Liver (tissue), 9 donors: ENCODE results near the gene DIAPH3. TPM values are rescaled to one million over a fixed set of nuclear protein-coding genes. Genes with fewer than 3 reads are reported as not detected.

Source experiments
- DNase-seq: peaks from one replicate; pipeline ENCODE4 v3.0.0-alpha.2; 2017; ENCODE audit warnings: low spot score
- H3K27ac ChIP-seq, 2 donors: one replicate each; pipeline ENCODE4 v1.7.0; 2013; ENCODE audit warnings: inconsistent platforms in 2 of 2, low read length in 2 of 2, control low read depth in 1 of 2, low read depth in 1 of 2, mild to moderate bottlenecking in 1 of 2
- H3K27me3 ChIP-seq, 4 donors: one replicate each; pipeline versions ENCODE4 v1.6.1 to v1.7.0; 2013; ENCODE audit warnings: low read length in 3 of 4, inconsistent platforms in 1 of 4, mild to moderate bottlenecking in 1 of 4, moderate library complexity in 1 of 4; ENCODE audit not compliant: control insufficient read depth in 4 of 4, insufficient read depth in 4 of 4
- H3K36me3 ChIP-seq, 4 donors: one replicate each; pipeline versions ENCODE4 v1.6.1 to v1.7.0; 2013; ENCODE audit warnings: low read length in 3 of 4, mild to moderate bottlenecking in 3 of 4, low read depth in 1 of 4, moderate library complexity in 1 of 4; ENCODE audit not compliant: control insufficient read depth in 4 of 4, insufficient read depth in 3 of 4
- H3K4me1 ChIP-seq, 4 donors: one replicate each; pipeline versions ENCODE4 v1.6.1 to v1.7.0; 2013; ENCODE audit warnings: low read length in 3 of 4, mild to moderate bottlenecking in 3 of 4, moderate library complexity in 1 of 4; ENCODE audit not compliant: control insufficient read depth in 4 of 4, insufficient read depth in 4 of 4
- H3K4me3 ChIP-seq, 3 donors: one replicate each; pipeline versions ENCODE4 v1.6.1 to v1.7.0; 2013; ENCODE audit warnings: low read length in 3 of 3, control low read depth in 1 of 3, low read depth in 1 of 3, mild to moderate bottlenecking in 1 of 3
- H3K9ac ChIP-seq, 2 donors: one replicate each; pipeline ENCODE4 v1.7.0; 2013; ENCODE audit warnings: low read length in 2 of 2, mild to moderate bottlenecking in 2 of 2, moderate library complexity in 2 of 2, control low read depth in 1 of 2, low read depth in 1 of 2
- H3K9me3 ChIP-seq, 4 donors: one replicate each; pipeline versions ENCODE4 v1.6.1 to v1.7.0; 2013; ENCODE audit warnings: low read length in 3 of 4; ENCODE audit not compliant: control insufficient read depth in 4 of 4
- ATF3 ChIP-seq: IDR thresholded peaks from 2 replicates; pipeline ENCODE4 v1.6.1; 2016; ENCODE audit warnings: antibody characterized with exemption
- CTCF ChIP-seq: fragments of 150-350 bp; IDR thresholded peaks from 2 replicates; pipeline ENCODE4 v1.5.1; 2017; ENCODE audit warnings: improper control_type of control experiment, low read depth, low read length; ENCODE audit not compliant: missing input control
- EGR1 ChIP-seq, 2 donors: IDR thresholded peaks; 2 replicates each; pipeline ENCODE4 v1.6.1; 2016 to 2018; ENCODE audit warnings: antibody characterized with exemption in 2 of 2, low read depth in 2 of 2
- FOXA1 ChIP-seq: IDR thresholded peaks from 2 replicates; pipeline ENCODE4 v1.6.1; 2016; ENCODE audit warnings: antibody characterized with exemption
- FOXA2 ChIP-seq: IDR thresholded peaks from 2 replicates; pipeline ENCODE4 v1.6.1; 2016; ENCODE audit warnings: antibody characterized with exemption
- GABPA ChIP-seq, 2 donors: IDR thresholded peaks in 1 of 2; conservative IDR thresholded peaks in 1 of 2; 2 replicates each; pipeline ENCODE4 v1.6.1; 2016; ENCODE audit warnings: antibody characterized with exemption in 2 of 2, mild to moderate bottlenecking in 1 of 2, moderate library complexity in 1 of 2
- HNF4A ChIP-seq, 2 donors: conservative IDR thresholded peaks; 2 replicates each; pipeline ENCODE4 v1.6.1; 2016; ENCODE audit warnings: antibody characterized with exemption in 2 of 2, mild to moderate bottlenecking in 2 of 2
- HNF4G ChIP-seq: IDR thresholded peaks from 2 replicates; pipeline ENCODE4 v1.6.1; 2016; ENCODE audit warnings: antibody characterized with exemption
- JUND ChIP-seq, 2 donors: IDR thresholded peaks; 2 replicates each; pipeline ENCODE4 v1.6.1; 2016; ENCODE audit warnings: antibody characterized with exemption in 2 of 2
- MAX ChIP-seq: IDR thresholded peaks from 2 replicates; pipeline ENCODE4 v1.6.1; 2016; ENCODE audit warnings: antibody characterized with exemption
- NR2F2 ChIP-seq: IDR thresholded peaks from 2 replicates; pipeline ENCODE4 v1.6.1; 2016; ENCODE audit warnings: antibody characterized with exemption
- RAD21 ChIP-seq, 2 donors: IDR thresholded peaks; 2 replicates each; pipeline ENCODE4 v1.6.1; 2016; ENCODE audit warnings: antibody characterized with exemption in 2 of 2, mild to moderate bottlenecking in 2 of 2
- REST ChIP-seq: IDR thresholded peaks from 2 replicates; pipeline ENCODE4 v1.6.1; 2016; ENCODE audit warnings: antibody characterized with exemption, mild to moderate bottlenecking
- SP1 ChIP-seq: IDR thresholded peaks from 2 replicates; pipeline ENCODE4 v1.6.1; 2018; ENCODE audit warnings: antibody characterized with exemption, mild to moderate bottlenecking
- TAF1 ChIP-seq: conservative IDR thresholded peaks from 2 replicates; pipeline ENCODE4 v1.6.1; 2016; ENCODE audit warnings: antibody characterized with exemption, mild to moderate bottlenecking
- YY1 ChIP-seq: IDR thresholded peaks from 2 replicates; pipeline ENCODE4 v1.6.1; 2016; ENCODE audit warnings: antibody characterized with exemption, mild to moderate bottlenecking
- ZBTB33 ChIP-seq: IDR thresholded peaks from 2 replicates; pipeline ENCODE4 v1.6.1; 2016; ENCODE audit warnings: antibody characterized with exemption
- WGBS: extraction: QIAGEN DNeasy Blood & Tissue Kit; methylation state at CpG from one replicate; pipeline ENCODE4 v1.1.7; 2013; 5-methylcytosine and 5-hydroxymethylcytosine counted together
- polyA plus RNA-seq, 2 donors: library from polyadenylated mRNA; stranded (reverse) in 1 of 2; unstranded in 1 of 2; fragments of 200-250 nt in 1 of 2; fragments of >200 nt in 1 of 2; fragmentation: Nextera tagmentation in 1 of 2; extraction: Ambion mirVana in 1 of 2; gene quantifications; one replicate each; pipeline versions ENCODE4 v1.2.1 to v1.2.3, GENCODE V29; 2013 to 2015
- total RNA-seq, 2 donors: library from RNA; depleted of rRNA; stranded (reverse); fragments of >200 nt; gene quantifications; one replicate each; pipeline ENCODE4 v1.2.3, GENCODE V29; 2014
- donor health status: healthy.
- donor health status: healthy.
- donor health status: healthy.
- donor health status: healthy.
- donor health status: healthy.

DIAPH3 gene
- total and polyA plus RNA-seq, 4 donors = 0.08 to 11.1 (median 0.27) TPM

- Histone ChIP-seq H3K9me3 (no peaks in the 10 kb centered on the region), H3K4me3 (no peak overlapping the region), H3K27ac (no peak overlapping the region), H3K9ac (no peak overlapping the region), H3K36me3 (no peaks in the 10 kb centered on the region), H3K27me3 (no peaks in the 10 kb centered on the region), H3K4me1 (no peaks in the 10 kb centered on the region)
- 95% methylated on average over 4 of the region's 4 CpGs for WGBS
- no peak for DNase-seq
- no peak for TF ChIP-seq HNF4A (conservative IDR thresholded peaks at IDR 0.05)
- TF ChIP-seq ATF3 = no peak
- no peak for TF ChIP-seq YY1
These were observed 302.1 kb downstream of the DIAPH3 start for GRCh38 chr13:59861676-59862075.

- Histone ChIP-seq H3K9me3 (no peaks in the 10 kb centered on the region), H3K27ac (no peak overlapping the region), H3K27me3 (no peaks in the 10 kb centered on the region), H3K4me1 (no peaks in the 10 kb centered on the region), H3K9ac (no peak overlapping the region), H3K4me3 (no peak overlapping the region), H3K36me3 (no peaks in the 10 kb centered on the region)
- no peak for TF ChIP-seq SP1
- no peak for TF ChIP-seq ZBTB33
- TF ChIP-seq GABPA (IDR thresholded peaks at IDR 0.05 in 1 of 2, conservative IDR thresholded peaks at IDR 0.05 in 1 of 2) = no peak
- TF ChIP-seq TAF1 = no peak
- no peak for TF ChIP-seq RAD21 (IDR thresholded peaks at IDR 0.05)
- no peak for TF ChIP-seq ATF3
- no peak for TF ChIP-seq FOXA2
- no peak for TF ChIP-seq JUND (IDR thresholded peaks at IDR 0.05)
- TF ChIP-seq HNF4G = no peak
- no peak for TF ChIP-seq EGR1 (IDR thresholded peaks at IDR 0.05; ENCODE audit: low read depth in 2 of 2)
- no peak for TF ChIP-seq YY1
- TF ChIP-seq MAX = no peak
- TF ChIP-seq HNF4A (conservative IDR thresholded peaks at IDR 0.05) = no peak
- no peak for TF ChIP-seq REST
- no peak for TF ChIP-seq NR2F2
- TF ChIP-seq CTCF = no peak
- TF ChIP-seq FOXA1 = no peak
- DNase-seq = no peak
These were observed 307.4 kb downstream of the DIAPH3 start for GRCh38 chr13:59856281-59856810.
